HepG2 (cell line): ENCODE data around the gene TEX14.

Experiments
- NFYB ChIP-seq: sonication (generic); formaldehyde crosslinking; IDR thresholded peaks from 2 replicates; pipeline ENCODE4 v1.4.0; 2020; ENCODE audit warnings: missing genetic modification reagents
- TSC22D2 ChIP-seq: sonication (generic); formaldehyde crosslinking; IDR thresholded peaks from 2 replicates; pipeline ENCODE4 v1.5.1; 2020; ENCODE audit warnings: missing genetic modification reagents, mild to moderate bottlenecking, borderline replicate concordance
- ZNF24 ChIP-seq: fragments of 450-650 bp; IDR thresholded peaks from 2 replicates; pipeline ENCODE4 v1.6.1; 2017; ENCODE audit warnings: antibody characterized with exemption, mild to moderate bottlenecking
- ZNF274 ChIP-seq: sonication (generic); formaldehyde crosslinking; IDR thresholded peaks from 2 replicates; pipeline ENCODE4 v1.5.1; 2020; ENCODE audit warnings: mild to moderate bottlenecking, missing genetic modification reagents
- ZNF451 ChIP-seq: sonication (generic); formaldehyde crosslinking; IDR thresholded peaks from 2 replicates; pipeline ENCODE4 v1.5.0; 2020; ENCODE audit warnings: mild to moderate bottlenecking, missing genetic modification reagents
- TF ChIP-seq, protein P1 (sequence below), 2 experiments: sonication (generic) in 1 of 2; formaldehyde crosslinking in 1 of 2; IDR thresholded peaks; 2 replicates each; pipeline versions ENCODE4 v1.4.0 to v1.6.1; 2018 to 2020; ENCODE audit warnings: missing genetic modification reagents in 2 of 2, borderline replicate concordance in 1 of 2, low read depth in 1 of 2, mild to moderate bottlenecking in 1 of 2, missing biosample characterization in 1 of 2

DNA sequence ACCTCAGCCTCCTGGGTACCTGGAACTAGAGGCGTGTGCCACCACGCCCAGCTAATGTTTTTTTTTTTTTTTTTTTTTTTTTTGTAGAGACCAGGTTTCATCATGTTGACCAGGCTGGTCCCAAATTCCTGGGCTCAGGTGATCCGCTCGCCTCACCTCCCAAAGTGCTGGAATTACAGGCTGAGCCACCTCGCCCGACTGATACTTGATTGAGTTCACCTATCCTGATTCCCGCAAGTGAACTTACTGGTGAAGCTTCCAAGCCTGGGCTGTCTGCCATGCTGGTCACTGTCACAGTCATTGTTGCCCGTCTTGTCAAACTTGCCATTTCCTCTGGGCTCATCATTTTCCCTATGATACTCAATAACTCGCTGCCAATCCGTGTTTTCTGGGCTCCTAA, 106.3 kb downstream of the TEX14 start:
- TF ChIP-seq ZNF24 (no peak), NFYB (no peak), ZNF451 (CRISPR knock-in tag) (no peak), ZNF274 (CRISPR knock-in tag) (no peak), TSC22D2 (CRISPR knock-in tag) (no peak)
- TF ChIP-seq, protein P1, sequence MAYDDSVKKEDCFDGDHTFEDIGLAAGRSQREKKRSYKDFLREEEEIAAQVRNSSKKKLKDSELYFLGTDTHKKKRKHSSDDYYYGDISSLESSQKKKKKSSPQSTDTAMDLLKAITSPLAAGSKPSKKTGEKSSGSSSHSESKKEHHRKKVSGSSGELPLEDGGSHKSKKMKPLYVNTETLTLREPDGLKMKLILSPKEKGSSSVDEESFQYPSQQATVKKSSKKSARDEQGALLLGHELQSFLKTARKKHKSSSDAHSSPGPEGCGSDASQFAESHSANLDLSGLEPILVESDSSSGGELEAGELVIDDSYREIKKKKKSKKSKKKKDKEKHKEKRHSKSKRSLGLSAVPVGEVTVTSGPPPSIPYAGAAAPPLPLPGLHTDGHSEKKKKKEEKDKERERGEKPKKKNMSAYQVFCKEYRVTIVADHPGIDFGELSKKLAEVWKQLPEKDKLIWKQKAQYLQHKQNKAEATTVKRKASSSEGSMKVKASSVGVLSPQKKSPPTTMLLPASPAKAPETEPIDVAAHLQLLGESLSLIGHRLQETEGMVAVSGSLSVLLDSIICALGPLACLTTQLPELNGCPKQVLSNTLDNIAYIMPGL (CRISPR knock-in tag; IDR thresholded peaks at IDR 0.05; ENCODE audit: borderline replicate concordance in 1 of 2, low read depth in 1 of 2) = no peak
